H1 (cell line): Measurements from ENCODE around the gene AIF1L. TPM values are rescaled to one million over a fixed set of nuclear protein-coding genes. Genes with fewer than 3 reads are reported as not detected.

Source experiments
- ATF3 ChIP-seq: IDR thresholded peaks from 2 replicates; pipeline ENCODE4 v1.6.1; 2011; ENCODE audit warnings: low read depth, mild to moderate bottlenecking, low read length; ENCODE audit not compliant: insufficient read depth
- GABPA ChIP-seq: IDR thresholded peaks from 2 replicates; pipeline ENCODE4 v1.6.1; 2011; ENCODE audit warnings: mild to moderate bottlenecking, low read length, moderate library complexity, borderline replicate concordance; ENCODE audit not compliant: insufficient read depth
- polyA plus RNA-seq, 7 experiments: library from polyadenylated mRNA; depleted of rRNA in 3 of 7; stranded (reverse) in 5 of 7; unstranded in 2 of 7; fragments of >200 nt in 5 of 7; fragments of 200-250 nt in 2 of 7; gene quantifications; 1 replicate in 5 of 7; 2 replicates in 1 of 7; 4 replicates in 1 of 7; pipeline versions ENCODE4 v1.2.1 to v1.2.3, GENCODE V29; 2011 to 2013; ENCODE audit warnings: missing spikeins in 2 of 7, mixed read lengths in 2 of 7
- total RNA-seq: library from RNA; stranded (reverse); fragmentation: NEBNext Ultra II Directional; extraction: Animal tissue kit (Norgen Biotek cat#: 25700); gene quantifications from 2 replicates; pipeline ENCODE4 v1.2.1, GENCODE V29; 2021

AIF1L gene
- total and polyA plus RNA-seq, 2 of the 8 experiments (the other 6 are each of a cell fraction or from before 2014, with no cell fraction given): 70.7 to 149 TPM

DNA sequence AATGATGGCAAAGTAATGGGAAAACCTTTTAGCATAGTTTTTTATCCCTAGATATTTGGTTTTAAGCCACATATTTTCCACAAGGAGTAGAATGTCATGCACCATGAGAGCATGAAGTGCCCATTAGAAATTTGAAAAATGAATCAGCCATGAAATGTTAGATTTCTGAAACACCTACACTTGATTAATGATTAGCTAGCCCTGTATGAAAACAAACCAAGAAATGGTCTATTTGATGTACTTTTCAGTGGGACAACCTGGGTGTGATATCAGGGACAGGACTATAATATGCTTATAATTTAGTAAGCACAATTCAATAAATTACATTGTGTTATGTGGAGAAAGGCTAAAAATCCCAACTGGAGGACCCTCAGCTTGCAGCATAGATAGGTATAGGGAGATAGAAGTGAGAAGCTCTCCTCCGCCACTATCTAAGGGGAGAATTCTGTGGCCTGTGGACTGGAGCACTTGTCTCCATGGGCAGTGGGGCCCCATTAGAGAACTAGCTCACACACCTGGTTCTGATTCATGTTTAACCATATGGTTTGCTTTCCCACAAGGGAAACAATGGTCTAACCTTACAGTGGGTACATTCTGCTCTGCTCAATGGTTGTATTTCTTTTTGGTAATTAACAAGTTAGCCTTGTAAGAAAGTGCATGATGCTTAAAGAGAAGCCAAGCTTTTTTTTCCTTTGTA lies 64.2 kb downstream of the AIF1L start (continued):
- TF ChIP-seq ATF3 (no peak), GABPA (no peak)
